ENCODE measurements around the gene DARS1. TPM values are rescaled to one million over a fixed set of nuclear protein-coding genes. Genes with fewer than 3 reads are reported as not detected.

Gene DARS1
- total RNA-seq, 1 donor from 2014 or later = 62.8 TPM

DNA sequence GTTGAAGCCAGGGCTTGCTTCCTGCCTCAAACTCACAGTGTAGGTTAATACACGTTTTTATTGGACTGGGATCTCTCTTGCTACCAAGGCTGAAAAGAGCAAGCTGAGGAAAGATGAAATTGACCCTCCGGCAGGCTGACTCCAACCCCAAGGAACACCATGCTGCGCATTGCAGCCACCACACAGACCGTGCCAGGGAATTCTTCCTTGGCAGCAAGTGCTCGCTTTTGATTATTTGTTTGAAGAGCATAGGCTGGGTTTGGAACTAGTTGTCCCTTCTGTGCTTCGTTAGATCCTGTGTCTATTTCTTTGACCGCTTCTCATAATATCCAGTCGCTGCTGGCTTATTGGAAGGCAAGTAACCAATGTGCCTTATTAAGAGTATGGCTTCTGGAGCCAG, 34.4 kb upstream of the DARS1 start:
- intact Hi-C loops (cut with DNase I) = loop anchor here (10.0 kb wide), 1 partner anchor 95 kb away; the partner anchor contains the start of gene CXCR4
- ATAC-seq (ENCODE audit: poor library complexity) (peak; percentile 87), DNase-seq (no peak)

DNA sequence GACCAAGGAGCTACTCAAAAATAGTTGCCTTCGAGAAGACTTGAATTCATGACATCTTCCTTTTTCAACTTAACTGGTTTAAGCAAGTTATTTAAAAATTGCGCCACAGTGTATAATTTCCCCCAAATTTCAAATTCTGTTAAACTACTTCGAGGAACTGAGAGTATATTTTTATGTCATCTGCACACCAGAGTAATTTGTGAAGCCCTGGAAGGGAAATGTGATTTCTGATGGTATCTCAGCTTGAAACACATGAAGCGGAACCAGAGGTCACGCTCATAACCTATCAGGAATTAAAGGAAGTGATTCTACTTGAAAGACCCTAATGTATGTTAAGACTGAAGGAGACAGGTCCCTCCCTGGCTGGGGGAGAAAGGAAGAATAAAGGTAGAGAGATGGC, 33.9 kb upstream of the DARS1 start:
- intact Hi-C loops (cut with DNase I) = no loop called here
- ATAC-seq (ENCODE audit: poor library complexity) = no peak

DNA sequence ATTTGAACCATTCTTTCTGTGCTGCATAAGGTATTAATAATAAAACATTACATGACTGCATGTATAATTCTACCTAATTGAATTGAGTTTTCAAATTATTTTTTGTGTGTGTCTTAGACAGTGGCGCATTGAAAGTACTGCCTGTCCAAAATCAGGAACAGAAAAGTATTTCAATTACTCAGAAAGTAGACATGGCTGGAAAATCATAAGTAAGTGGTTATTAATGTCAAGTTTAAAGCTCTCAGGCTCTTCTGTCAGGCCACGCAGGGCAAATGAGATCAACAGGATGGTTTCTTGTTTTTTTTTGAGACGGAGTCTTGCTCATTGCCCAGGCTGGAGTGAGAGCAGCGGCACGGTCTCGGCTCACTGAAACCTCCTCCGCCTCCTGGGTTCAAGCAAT, 32.4 kb upstream of the DARS1 start:
- ATAC-seq (ENCODE audit: poor library complexity) (no peak), DNase-seq (no peak)
- intact Hi-C loops (cut with DNase I) = no loop called here

More for the DNA sequence above, 33.9 kb upstream of the DARS1 start:
- no peak for DNase-seq

DNA sequence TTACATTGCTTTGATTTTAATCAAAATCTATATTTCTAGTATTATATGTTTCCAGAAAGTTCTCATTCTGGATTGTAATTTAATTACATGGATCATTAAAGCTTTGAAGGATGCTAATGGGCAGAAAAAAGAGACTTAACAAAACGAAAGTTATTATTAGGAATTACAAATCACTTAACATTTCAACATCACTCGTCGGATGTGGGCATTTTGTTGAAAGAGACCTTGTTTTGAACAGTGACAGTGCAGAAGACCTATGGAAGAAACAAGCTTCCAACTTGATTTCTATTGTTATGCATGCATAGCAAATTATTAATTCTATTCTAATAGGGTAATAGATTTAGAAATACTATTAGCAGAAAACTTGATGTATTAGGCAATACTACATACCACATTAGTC, 31.4 kb upstream of the DARS1 start:
- DNase-seq (no peak), ATAC-seq (ENCODE audit: poor library complexity) (no peak)
- intact Hi-C loops (cut with DNase I) = no loop called here

DNA sequence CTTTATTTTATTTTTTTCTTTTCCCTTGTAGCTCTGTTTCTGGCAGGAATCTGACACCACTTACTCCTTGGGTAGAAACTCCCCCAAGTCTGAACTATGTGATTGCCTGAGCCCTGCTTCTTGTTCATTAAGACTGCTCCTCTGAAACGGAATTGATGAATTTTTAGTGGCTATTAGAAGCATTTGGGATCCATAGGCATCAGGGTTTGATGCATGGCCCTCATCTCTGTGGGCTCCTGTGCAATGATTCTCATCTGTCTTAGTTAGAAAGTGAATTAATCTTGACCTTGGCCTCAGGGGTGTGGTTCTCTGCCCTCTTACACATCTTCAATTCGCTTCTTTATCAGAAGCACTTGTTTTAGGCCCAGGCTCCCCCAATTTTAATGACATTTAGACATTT, 31.0 kb upstream of the DARS1 start:
- intact Hi-C loops (cut with DNase I) = no loop called here
- ATAC-seq (ENCODE audit: poor library complexity) = no peak

DNA sequence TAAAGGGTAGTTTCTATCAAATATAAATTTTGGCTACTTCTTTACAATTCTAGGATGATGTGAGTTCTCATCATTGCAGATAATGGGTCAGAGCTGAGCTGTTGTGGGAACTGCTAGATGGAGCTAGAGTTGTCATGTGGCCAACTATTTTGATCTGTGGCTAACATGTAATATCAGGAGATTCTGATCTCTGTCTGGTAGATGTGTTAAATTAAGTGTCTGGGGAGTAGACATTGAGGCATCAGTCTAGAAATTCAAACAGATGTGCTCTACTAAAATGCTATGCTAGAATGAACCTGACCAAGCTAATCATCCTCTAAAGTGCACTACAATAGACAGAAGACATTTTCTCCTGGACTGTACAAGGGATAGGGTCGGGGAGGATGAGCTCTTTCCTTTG, 30.3 kb upstream of the DARS1 start:
- ATAC-seq (ENCODE audit: poor library complexity) (no peak), DNase-seq (no peak)
- intact Hi-C loops (cut with DNase I) = no loop called here

More for the DNA sequence above, 31.0 kb upstream of the DARS1 start:
- DNase-seq = no peak

DNA sequence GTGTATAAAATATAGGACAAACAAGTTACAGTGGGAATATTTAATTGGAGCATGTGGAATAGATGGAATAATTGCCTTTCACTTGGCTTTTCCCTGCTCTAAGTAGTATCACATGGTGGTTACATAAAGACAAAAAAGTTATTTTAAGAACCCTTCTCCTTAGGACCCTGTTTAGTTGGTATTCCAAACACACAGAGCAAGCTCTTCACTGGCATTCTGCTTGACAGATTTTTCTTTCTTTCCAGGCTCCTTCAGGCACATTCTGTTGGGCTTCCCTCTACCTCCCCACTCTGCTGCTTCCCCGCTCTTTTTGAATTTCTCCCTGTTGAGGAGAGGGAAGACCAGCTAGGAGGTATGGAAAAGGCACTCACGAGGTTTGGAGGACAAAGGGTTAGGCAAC, 29.0 kb upstream of the DARS1 start:
- intact Hi-C loops (cut with DNase I) = no loop called here

DNA sequence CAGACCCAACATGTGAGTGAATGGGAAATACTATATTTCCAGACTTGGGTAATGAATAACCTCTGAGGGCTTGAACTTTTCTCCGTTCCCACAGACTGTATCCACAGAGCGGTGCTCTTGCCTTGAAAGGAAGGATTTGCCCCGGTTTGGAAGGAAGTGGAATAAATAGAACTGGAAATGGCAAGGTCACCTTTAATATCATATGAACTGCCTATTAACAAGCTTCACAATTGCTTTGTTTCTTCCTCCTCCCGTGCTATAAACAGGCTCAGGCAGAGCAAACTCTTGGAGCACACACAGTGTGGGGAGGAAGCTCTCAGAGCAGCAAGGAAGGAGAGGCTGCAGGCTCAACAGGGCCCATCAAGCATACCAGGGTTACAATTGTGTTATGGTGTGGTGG, 28.5 kb upstream of the DARS1 start:
- DNase-seq (no peak), ATAC-seq (ENCODE audit: poor library complexity) (peak; percentile 69)
- intact Hi-C loops (cut with DNase I) = no loop called here

More for the DNA sequence above, 29.0 kb upstream of the DARS1 start:
- ATAC-seq (ENCODE audit: poor library complexity) = peak; percentile 36
- DNase-seq = no peak

DNA sequence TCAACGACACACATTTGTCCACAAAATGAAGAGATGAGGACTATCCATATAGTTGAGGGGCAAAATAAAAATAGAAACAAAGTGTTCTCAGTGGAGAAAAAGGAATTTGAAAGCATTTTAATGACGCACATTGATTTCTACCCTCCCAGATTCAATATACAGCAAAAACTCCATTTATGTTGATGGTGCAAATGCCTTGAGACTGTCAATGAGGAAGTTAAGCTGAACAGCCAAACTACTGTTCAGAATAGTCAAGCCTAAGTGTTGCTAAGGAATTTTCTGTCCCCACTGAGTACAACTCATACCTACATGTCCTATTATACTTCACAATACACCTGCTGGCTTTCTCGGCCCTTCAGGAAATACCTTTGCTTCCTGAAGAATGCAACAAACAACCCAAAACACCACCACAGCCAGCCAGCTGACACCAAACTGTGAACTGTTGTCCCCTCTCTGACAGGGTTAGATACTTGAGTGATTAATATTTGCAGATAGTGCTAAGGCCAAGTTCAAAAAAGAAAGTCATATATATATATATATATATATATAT, 27.8 kb upstream of the DARS1 start:
- no peak for DNase-seq
- no peak for ATAC-seq (ENCODE audit: poor library complexity)
- intact Hi-C loops (cut with DNase I) = no loop called here

DNA sequence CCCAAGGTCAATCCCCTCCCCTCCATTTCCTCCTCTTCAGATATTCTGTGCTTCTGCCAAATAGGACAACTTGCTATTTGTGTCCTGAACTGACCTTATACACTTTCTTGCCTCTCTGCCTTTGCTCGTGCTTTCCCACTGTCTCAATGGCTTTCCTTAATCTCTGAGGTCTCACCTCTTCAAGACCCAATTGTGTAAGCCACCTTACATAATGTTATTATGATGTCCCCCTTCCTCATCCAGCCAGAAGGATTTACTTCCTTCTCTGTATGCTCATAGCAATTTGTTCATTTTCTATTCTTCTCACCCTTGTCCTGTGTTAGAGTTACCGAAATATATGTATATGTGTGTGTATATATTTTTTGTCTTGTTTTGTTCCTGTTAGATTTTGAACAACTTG, 26.9 kb upstream of the DARS1 start:
- intact Hi-C loops (cut with DNase I) = no loop called here
- no peak for ATAC-seq (ENCODE audit: poor library complexity)
- no peak for DNase-seq

DNA sequence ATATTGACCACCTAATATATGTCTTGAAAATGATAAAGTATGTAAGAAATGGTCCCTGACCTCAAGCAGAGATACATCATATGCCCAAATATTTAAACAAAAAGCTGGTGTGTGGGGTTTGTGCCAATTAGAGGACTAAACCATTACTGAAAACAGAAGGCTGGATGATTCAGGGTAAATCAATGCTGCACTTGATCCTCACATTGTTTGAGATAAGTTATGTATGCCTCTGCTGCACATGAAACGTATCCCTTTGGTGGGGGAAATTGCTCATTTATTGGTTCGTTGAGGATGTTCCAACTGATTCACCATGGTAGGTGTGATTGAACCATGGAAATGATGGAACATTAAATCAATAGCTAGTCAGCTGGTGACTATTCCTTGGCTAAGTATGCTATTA, 24.7 kb upstream of the DARS1 start:
- DNase-seq (no peak), ATAC-seq (ENCODE audit: poor library complexity) (no peak)
- intact Hi-C loops (cut with DNase I) = no loop called here

DNA sequence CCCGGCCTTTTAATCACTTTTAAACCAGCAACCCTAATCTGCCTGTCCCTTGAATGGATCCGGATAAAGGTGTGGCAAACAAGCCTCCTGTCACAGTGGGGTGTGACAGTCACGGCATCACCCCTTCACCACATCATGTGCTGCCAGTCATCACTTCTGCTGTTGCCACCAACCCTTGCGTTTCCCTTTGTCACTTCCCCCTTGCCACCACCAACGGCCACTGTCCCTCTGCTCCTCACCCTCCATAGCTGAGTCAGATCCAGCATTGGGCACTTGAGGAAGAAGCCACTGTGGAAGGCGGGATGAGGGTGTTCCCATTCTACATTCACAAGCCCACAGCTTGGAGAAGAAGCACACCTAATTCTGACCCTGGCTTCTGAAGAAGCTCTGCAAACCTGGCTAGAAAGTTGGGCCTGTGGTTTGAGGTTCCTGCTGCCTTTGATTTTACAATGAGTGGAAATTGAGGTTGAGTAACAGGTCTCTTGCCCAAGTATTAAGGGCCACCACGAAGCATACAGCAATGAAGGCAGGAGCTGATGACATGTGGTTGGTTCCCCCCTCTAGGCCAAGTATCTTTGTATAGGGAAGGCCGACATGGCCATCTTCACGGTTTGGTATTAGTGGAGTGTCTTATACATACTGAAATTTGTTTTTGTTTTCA, 22.9 kb upstream of the DARS1 start:
- intact Hi-C loops (cut with DNase I) = no loop called here
- DNase-seq (peak; percentile 64), ATAC-seq (ENCODE audit: poor library complexity) (peak; percentile 68)

DNA sequence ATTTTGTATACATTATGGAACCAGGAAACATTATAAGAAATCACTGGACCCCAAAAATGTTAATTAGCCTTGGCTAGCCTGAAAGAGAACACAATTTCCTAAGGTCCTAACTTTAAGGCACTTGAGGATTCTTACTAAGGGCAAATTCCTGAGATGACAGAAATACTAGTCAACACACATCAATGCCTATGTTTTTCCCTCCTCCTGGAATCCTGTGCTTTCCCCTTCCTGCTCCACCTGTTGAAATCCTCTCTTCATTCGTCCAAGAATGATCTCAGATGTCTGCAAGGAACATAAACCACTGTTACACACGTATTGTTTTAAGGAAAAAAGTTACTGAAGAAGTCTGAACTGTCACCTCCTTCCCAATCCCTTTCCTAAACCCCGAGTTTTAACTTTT, 21.2 kb upstream of the DARS1 start:
- intact Hi-C loops (cut with DNase I) = no loop called here
- no peak for ATAC-seq (ENCODE audit: poor library complexity)
- DNase-seq = no peak

DNA sequence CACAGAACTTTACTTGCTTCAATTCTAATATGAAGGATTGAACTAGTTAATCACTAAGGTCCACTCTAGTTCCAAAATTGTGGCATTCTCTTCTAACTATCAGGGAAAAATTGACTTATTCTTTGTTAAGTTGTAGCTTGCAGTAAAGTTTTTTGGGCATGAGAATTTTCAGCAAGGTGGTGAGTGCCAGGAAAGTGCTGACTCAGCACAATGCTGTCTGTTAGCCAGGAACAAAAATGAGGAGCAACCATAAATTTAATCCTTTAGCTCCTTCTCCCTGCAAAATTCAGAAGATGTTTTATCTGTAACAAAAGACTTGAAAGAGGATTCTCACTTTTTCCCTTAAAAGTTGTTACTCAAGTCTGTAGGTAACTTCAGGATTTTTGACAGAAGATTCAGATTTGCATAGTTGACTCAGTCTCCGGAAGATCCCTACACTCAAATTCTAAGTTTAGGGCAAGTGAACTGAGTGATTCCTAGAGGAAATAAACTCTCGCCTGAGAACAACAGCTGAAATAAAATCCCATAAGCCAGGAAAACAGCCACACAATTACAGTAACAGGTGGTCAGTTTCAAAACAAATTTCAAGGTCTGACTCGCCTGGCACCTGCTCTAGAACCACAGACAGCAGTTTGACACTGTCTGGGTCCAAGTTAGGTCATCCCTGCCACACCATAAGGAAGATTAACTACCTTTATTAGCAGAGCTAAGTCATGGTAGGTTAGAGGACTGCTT, 20.2 kb upstream of the DARS1 start:
- intact Hi-C loops (cut with DNase I) = no loop called here
- DNase-seq = no peak
- no peak for ATAC-seq (ENCODE audit: poor library complexity)

DNA sequence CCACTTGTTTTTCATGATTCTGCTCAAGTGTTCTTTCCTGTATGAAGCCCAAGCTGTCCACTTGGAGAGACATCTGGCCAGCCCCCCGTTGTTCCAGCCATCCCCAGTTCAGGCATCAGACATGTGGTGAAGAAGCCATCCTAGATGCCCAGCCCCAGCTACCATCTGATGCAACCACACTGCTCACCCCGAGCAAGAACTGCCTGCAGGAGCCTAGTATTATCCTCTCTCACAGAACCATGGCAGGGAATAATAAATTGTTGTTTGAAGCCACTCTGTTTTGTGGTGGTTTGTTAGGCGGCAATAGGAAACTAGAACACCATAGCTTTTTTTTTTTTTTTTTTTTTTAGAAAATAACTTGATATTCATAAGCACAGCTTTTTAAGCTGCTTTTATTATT, 19.5 kb upstream of the DARS1 start:
- ATAC-seq (ENCODE audit: poor library complexity) (no peak), DNase-seq (no peak)
- intact Hi-C loops (cut with DNase I) = no loop called here

DNA sequence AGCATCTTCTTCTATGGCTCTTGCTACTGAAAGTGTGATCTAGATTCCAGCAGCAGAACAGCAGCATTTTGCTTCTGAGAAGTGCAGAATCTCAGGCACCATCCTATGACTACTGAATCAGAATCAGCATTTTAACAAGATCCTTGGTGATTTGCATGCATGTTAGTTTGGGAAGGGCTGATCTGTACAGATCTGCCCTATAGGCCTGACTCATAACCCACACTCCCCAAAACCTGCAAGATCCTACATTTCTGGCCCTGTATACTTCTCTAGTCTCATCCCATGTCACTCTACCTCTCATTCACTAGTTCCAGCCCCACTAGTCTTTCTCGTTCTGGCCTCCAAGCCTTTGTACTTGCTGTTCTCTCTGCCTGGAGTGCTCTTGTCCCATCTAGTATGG, 15.7 kb upstream of the DARS1 start:
- intact Hi-C loops (cut with DNase I) = no loop called here
- no peak for ATAC-seq (ENCODE audit: poor library complexity)
- DNase-seq = no peak

DNA sequence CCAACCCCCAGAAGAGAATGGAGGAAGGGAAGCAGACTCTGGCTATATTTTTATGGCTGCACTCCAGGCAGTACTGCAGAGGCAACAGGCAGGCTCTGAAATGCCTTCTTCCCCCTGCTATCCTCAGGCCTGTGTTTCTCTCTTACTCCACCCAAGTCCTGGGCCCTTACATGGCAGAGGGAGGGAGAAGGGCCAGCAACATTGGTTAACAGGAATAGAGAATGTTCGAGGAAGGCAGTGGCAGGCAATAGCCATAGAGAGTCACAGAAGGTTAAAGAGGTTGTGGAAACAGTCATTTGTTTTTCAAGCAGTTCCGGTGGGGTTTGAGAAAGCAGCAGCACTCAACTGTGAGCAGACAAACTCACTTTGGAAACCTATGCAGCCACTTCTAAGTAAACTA, 15.1 kb upstream of the DARS1 start:
- intact Hi-C loops (cut with DNase I) = no loop called here
- DNase-seq = no peak
- peak; percentile 53 for ATAC-seq (ENCODE audit: poor library complexity)

DNA sequence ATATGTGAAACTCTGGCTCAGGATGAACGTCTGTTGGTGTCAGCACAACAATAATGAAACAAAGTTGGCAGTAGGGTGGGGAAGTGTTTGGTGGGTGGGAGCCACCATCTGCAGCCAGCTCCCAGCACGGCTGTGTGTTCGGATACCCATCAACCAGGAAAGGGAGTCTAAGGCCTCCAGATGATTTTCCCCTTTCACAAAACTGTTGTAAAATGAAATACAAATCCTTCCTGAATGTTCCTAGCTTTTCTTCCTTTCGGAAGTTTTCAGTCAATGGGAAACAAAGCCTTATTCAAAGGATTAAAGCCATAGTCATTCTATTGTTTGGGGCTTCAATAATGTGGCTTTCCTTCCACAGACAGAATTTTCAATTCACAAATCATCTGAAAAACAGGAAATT, 14.5 kb upstream of the DARS1 start:
- no peak for DNase-seq
- no peak for ATAC-seq (ENCODE audit: poor library complexity)
- intact Hi-C loops (cut with DNase I) = no loop called here

DNA sequence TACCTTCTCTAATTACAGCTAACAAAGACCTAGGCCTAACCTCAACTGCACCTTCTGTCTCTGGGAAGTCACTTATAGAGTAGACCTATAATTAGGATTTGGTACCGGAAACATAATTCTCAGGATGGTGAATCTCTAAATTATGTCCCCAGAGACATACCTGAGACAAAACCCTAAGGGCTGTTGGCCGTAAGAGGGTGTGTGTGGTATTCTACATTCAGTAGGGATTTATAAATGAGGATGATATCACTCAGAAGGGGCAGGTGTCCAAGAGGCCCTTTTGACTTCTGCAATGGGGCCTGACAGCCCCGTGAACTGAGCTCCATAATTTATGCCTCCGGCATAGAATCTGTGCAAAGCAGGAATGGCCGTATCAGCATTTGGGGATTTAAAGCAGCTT, 13.5 kb upstream of the DARS1 start:
- ATAC-seq (ENCODE audit: poor library complexity) (no peak), DNase-seq (no peak)
- intact Hi-C loops (cut with DNase I) = no loop called here

DNA sequence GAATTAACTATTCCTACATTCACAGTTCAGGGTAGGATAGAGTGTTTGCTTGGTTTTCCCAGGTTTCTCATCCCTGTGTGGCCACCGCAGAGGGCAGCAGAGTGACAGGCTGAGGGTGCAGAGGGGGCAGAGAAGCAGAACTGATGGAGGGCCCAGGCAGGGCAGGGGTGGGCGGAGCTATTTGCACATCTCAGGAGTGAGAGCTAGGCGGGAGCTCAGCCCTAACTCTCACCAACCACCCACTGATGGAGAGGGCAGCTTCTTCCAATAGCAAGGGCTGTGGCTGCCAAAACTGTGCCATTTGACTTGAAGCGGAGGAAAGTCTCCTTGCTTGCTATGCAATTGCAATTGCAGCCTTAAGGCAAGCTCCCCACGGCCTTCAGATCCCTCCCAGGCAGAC, 12.0 kb upstream of the DARS1 start:
- intact Hi-C loops (cut with DNase I) = no loop called here
- ATAC-seq (ENCODE audit: poor library complexity) (no peak), DNase-seq (no peak)
